Measurements from ENCODE around the gene NCOA6.
"Not testable (repeated sequence)": the region's sequence is repeated elsewhere in the genome, so short reads cannot be mapped to it uniquely, and the experiment has no call there.

The NCOA6 gene

DNA sequence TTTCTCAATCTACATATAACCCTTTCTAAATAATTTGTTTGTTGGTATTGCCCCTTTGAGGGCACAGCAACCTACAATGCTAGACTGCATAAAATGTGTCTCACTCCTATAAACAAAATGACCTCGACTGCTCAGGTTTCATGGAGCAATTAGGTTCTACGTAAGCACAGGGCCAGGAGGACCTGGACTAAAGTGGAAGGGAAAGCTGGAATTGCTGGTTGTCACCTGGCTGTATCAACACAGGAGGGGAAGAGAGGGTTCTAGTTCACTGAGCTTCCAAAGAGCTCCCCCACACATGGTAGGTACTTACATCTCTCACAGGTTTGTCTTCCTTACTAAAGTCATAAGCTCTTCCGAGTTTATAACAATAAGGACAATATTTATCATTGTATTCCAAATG, 51.0 kb downstream of the NCOA6 start:
- no peak for DNase-seq (ENCODE audit: low read depth in 2 of 2)

DNA sequence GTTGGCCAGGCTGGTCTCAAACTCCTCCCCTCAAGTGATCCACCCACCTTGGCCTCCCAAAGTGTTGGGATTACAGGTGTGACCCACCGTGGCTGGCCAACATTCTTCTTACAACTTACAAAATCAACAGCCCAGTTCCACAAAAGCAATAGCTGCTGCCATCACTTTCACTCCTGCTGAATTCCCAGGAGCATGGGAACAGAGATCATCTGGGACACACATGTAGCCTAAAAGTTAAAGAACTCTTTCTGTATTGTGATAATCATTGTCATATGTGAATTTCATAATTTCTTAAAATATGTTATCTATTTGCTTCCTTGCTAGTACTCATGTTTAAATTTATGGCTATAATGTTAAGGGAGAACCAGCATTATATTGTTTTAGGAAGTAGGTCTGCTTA, 51.7 kb downstream of the NCOA6 start:
- no peak for DNase-seq (ENCODE audit: low read depth in 2 of 2)

DNA sequence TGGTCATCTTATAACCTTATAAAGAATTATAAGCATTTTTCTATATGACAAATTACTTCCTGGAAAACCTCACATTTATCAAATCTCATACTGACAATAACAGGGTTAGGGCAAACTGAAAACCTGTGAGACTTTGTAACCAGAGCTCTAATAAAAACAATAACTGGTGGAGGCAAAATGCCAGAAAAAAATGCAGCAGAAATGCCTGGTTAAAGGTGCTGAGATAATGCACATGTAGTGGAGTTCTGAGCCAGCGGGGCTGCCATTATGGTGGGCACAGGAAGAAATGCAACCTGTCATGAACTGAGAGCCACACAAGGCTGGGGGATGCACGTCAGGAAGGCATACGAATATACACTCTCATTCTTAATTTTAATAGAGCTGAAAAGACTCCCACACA, 53.0 kb downstream of the NCOA6 start:
- no peak for DNase-seq (ENCODE audit: low read depth in 2 of 2)

DNA sequence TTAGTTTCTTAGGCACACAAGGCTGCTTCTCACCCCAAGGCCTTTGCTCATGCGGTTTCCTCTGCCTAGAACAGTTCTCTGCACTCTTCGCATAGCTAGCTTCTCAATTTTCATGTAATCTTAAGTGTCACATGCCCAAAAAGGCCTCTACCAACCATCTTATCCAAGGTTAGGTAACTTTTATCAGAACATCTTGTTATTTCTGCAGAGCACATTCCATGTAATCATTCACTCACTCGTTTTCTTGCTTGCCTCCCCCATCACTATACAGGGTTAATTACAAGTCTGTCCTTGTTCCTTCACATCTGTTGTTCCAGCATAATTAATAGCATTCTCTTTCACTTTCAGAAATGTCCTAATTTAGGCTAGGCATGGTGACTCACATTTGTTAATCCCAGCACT, 53.8 kb downstream of the NCOA6 start:
- DNase-seq (ENCODE audit: low read depth in 2 of 2) = no peak

DNA sequence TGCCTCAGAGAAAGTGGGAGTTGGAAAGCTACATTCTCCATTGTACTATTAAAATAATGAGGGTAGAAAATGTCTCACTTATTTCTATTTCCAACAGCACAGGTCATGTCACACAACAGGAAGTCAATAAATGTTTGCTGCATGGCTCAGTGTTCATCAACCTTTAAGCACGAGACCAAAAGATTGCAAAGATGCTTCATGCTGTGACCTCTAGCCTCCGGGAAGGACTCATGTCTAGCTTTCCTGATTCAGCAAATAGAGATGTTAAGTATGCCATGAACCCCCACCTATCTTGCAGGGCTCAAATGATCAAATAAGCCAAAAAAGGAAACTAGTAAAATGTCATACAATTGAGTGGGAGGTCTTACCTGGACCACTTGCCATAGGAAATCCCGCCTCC, 57.4 kb downstream of the NCOA6 start:
- no peak for DNase-seq (ENCODE audit: low read depth in 2 of 2)

DNA sequence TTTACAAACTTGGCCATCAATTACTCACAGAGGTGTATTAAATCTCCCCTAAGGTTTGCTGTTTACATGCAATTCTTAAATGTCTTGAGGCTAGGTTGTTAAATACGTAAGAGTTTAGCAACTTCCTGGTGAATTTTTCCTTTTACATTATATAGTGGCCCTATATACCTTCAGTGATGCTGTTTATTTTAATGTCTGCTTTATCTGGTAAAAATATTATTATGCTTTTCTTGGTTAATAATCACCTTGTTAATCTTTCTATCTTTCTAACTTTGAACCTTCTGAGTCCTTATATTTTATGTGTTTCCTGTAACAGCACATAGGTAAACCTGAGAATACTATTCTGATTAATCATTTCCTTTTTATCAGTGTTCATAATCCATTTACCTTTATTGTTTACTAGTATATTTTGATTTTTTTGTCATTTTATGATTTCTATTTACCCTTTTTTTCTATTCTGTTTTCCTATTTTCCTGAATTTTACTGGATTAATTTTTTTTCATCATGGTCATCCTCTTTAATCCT, 63.4 kb downstream of the NCOA6 start:
- no peak for DNase-seq (ENCODE audit: low read depth in 2 of 2)

DNA sequence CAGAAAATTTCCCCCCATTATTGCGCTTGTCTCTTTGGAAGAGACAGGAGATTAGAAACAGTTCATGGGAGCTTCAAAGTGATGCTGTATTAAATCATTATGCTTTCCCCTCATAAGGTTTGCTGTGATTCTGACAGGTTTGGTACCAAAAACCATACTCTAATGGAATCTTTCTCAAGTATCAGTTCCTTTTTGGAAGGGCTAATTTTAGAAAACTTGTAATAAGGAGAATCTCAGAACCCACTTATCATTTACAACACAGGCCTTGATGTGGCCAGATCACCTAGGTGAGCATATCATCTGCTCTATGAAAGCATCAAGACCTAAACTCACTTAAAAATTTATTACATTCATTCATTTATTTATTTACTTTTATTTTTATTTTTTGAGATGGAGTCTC, 70.1 kb downstream of the NCOA6 start:
- DNase-seq (ENCODE audit: low read depth in 2 of 2) = no peak

DNA sequence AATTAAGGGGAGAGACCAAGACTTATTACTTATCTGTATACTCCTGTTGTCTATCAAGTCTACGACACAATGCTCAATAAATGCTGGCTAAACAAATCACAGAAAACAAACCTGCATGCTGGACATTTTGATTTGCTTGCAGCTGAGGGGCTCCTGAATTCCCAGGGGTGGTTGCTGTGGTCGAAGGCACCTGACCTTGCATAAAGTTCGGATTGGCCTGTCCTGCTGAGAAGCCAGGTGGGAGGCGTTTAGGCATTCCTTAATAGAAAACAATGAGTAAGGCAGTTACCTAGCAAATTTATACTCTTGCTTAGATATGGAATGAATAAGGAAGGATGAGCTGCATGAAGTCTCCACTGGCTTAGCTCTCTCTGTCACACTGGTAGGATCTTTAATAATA, 70.8 kb downstream of the NCOA6 start:
- DNase-seq (ENCODE audit: low read depth in 2 of 2) = no peak

DNA sequence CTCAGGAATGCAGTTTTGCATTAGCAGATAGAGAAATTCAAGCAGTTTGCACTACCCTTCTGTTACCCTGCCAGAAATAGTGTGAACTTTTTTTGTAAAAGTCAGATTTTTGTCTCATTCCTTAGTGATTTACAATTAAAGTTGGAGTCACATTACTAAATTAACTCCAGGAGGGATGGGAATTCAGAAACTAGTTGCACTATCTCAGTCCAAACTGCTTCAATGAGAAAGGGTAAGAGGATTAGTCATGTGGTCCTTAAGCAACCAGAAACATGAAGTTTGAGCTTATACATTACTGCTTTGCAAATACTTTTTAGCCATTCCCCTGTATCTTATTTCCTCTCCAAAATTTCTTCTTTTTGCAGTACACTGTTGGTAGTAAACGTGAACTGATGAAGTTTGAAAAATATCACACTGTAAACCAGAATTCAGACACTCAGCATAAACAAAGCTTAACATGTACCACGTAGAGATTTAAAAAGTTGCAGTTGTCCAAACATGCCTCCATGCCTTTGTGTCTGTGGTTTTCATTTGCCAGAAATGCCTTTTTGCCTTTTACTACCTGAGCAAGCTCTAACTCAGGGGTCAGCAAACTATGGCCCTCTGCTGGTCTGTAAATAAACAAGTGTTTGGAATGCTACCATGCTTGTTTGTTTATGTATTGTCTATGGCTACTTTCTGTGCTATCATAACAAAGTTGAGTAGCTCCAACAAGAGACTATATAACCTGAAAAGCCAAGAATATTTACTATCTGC, 71.6 kb downstream of the NCOA6 start:
- DNase-seq (ENCODE audit: low read depth in 2 of 2) = no peak

DNA sequence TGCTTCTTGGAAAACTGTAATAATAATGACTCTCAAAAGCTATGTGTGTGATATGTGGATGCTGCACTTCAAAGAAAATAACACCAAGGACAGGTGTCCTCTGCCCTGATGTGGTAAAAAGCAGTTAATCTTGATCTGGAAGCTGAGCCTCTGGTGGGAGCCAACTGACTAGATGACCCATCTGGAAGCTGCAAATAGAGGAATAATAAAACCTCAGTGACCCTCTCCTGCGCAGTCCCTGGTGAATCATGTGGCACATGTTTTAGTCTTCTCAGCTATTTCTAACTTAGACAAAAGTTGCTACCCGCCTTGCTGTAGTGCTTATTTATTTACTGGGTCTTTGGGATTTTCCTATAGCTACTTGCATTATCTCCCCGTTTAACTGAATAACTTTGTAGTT, 74.0 kb downstream of the NCOA6 start:
- no peak for DNase-seq (ENCODE audit: low read depth in 2 of 2)

DNA sequence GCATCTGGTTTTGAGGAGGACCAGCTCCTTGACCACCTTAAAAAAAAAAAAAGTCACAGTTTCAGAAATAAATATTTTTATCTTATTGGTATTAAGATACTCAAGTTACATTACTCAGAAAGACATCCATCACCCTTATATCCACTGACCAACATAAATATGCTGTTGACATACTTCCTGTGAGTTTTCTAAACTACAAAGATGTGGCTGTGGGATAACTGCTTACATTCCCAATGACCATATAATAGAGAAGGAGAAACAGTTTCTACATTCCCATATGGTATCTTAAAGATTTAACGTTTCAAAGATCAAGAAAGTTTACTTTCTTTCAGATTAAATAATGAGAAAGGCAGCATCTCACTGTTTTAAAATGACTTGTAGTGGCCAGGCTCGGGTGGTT, 75.0 kb downstream of the NCOA6 start:
- DNase-seq (ENCODE audit: low read depth in 2 of 2) = no peak

DNA sequence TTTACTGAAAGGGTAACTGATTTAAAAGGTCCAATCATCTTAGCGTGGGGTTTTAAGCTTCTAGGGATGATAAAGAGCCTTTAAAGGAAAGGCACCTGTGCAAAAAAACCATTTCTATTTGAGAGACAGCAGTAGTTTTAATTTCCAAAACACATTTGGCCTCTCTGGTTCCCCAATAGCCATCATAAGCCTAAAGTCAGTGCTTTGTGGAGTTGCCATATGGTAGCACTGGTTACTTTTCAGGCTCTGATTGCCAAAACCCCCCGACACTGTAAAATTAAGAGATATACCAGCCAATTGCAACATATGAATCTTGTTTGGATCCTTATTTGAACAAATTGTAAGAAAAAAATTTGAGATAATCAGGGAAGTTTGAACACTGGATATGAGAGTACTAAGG, 76.7 kb downstream of the NCOA6 start:
- no peak for DNase-seq (ENCODE audit: low read depth in 2 of 2)

DNA sequence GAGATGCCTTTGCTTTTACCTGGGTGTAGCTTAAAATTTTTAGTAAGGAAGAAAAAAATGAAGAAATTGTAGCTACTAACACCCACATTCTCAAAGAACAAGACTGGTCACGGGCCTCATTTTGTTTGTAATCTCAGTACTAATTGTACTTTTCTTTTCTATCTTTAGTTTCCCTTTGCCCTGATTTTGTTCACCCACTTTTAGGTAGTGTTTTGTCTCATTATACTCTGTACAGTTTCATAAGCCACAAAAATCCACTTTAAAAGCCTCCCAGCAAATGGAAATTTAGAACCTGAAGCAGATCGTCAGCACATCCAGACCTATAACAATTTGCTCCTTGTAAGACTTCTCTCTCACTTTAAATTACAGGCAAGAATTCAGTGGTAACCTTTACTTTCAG, 78.0 kb downstream of the NCOA6 start:
- no peak for DNase-seq (ENCODE audit: low read depth in 2 of 2)

DNA sequence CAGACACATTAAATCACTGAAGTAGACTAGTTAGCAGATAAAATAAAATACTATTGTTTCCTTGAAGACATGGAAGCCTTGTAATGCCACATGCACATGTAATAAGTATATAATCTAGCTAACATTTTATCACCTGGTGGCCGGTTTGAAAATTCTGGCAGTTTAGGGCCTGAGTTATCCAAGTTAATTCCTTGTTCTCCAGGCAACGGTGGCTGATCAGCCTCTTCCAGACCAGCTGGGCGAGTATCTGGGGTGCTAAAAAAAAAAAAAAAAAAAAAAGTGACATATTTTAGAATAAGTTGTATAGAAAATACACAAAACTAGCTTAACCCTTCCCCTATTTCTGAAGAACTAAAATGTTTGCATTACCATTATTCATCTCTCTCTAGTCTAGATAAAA, 78.8 kb downstream of the NCOA6 start:
- no peak for DNase-seq (ENCODE audit: low read depth in 2 of 2)

DNA sequence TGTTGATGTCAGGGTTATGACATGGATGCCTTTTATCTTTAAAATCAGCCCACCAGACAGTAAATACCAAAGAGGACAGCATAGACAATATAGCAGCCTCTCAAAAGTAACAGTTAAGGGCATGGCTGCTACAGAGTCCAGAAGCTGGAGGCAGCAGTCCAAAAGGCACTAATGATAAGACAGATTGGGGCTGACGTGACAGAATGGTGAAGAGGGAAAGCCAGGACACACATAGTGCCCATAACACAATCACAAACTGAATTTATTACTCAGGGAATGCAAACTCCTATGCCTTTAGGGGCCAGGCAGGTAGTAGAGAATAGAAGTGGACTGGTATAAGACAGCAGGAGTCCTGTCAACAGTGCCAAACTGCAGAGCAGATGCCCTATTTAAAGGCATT, 80.6 kb downstream of the NCOA6 start:
- DNase-seq (ENCODE audit: low read depth in 2 of 2) = no peak

DNA sequence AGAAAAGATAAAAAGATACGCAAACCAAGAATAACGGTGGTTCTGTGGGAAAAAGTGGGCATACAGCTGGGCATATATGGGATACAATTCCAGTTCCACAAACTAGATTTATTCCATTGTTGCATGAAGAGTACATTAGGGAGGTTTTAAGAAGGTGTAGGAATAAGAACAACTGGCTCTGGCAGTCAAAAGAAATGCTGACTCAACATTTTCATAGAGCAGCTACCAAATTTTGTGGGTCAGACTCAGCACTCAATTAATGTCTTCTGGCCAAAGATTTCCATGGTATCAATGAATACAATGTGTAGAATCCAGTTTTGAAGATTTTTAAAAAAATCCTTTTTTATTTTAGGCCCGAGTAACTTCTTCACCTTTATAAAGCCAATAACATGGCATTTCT, 81.1 kb downstream of the NCOA6 start:
- DNase-seq (ENCODE audit: low read depth in 2 of 2) = no peak

DNA sequence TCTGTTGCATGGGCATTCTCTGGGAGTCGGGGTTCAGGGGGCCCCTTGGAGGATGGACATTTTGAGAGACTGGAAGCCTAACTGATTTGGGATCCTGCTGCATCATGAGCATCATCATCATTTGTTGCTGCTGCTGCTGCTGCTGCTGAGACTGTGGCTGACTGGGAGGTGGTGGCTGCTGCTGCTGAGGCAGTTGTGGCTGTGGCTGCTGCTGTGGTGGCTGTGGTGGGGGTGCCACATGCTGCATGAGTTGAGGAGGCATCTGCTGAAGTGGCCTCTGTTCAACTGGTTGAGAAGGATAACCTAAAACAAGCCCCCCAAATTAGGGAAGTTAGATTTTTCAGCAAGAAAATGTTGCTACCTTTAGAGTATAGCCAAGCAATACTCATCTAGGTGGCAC, 82.4 kb downstream of the NCOA6 start:
- no peak for DNase-seq (ENCODE audit: low read depth in 2 of 2)

DNA sequence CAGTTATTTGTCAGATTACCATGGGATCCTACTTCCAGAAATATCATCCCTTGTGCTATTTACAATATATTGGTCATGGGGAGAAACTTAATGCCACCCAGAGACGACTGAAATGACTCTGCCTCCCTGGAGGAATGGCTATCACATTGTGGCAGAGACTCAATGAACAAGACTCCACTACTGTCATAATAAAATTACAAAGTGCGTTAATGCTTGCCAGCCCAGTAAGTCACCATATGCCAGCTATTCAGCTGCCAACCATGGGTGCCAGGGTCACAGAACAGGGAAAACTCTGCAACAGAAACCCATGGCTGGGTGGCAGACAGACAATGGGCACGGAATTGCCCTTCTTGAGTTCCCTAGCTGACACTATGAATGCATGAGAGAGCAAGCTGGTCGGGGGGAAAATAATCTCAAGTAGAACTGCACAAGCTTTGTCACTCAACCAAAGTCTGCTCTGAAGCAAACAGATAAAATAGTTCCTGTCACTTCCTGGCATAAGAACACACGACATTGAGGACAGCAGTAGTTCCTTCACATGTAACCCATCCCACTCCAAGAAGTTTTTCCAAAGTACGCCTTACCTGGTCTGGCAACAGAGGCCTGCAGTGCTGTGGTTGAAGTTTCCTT, 89.2 kb downstream of the NCOA6 start:
- no peak for DNase-seq (ENCODE audit: low read depth in 2 of 2)

DNA sequence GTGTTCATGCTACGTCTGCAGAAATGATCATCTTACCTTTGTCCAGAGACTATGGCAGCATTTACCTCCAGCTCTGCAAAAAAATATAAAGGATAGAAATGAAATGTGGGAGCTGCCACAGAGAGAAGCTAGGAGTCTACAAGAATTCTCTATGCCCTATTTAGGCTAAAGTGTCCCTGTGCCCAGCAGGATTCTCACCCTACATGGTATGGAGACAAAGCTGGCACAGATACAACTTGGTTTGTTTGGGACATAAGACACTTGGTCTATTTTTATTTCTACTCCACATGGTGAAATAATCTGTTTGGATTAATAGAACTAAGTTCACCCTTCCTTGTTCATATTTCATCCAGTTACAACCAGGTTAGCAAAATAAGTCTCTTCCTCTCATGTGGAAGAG, 92.9 kb downstream of the NCOA6 start:
- DNase-seq (ENCODE audit: low read depth in 2 of 2) = no peak

DNA sequence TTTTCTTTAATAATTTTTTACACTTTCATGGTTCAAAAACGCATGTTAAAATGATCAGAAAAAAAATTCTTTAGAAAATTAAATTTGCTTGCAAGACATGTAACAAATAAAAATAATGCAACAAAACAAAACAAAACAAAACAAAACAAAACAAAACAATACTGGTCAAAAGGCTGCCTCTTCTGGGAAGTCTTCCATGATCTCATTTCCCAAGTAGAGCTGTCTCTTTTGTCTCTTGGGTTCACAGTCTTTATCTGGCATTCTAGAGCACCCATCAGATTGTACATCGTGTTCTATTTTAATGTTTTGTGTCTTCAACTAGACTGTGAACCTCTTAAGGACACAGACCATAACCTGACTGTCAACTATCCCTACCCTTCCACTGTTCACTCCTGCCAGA, 96.0 kb downstream of the NCOA6 start:
- DNase-seq (ENCODE audit: low read depth in 2 of 2) = no peak

DNA sequence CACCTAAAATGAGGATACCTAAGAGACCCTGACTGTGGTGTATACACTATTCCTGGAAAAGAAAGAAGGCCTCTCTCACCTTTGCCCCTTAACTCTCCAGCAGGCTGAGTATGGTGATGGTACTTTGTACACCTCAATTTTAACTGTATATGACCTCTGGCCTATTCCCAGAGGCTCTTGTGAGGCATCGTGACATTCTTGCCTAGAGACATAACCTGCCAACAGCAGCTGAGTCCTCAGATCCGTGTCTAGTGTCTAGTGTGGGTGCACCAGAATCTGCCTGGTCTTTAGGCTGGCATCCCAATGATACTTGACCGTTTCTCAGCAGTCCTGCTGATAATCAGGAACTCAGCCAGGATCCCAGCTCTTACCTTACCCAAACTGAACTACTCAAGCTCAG, 101.3 kb downstream of the NCOA6 start:
- no peak for DNase-seq (ENCODE audit: low read depth in 2 of 2)

DNA sequence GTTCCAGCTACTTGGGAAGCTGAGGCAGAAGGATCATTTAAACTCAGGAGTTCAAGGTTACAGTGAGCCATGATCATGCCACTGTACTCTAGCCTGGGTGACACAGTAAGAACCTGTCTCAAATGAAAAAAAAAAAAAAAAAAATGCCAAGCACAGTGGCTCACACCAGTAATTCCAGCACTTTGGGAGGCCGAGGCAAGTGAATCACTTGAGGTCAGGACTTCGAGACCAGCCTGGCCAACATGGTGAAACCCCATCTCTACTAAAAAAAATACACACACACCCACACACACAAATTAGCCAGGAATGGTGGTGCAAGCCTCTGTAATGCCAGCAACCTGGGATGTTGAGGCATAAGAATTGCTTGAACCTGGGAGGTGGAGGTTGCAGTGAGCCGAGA, 102.9 kb downstream of the NCOA6 start:
- not testable (repeated sequence) for DNase-seq (ENCODE audit: low read depth in 2 of 2)

DNA sequence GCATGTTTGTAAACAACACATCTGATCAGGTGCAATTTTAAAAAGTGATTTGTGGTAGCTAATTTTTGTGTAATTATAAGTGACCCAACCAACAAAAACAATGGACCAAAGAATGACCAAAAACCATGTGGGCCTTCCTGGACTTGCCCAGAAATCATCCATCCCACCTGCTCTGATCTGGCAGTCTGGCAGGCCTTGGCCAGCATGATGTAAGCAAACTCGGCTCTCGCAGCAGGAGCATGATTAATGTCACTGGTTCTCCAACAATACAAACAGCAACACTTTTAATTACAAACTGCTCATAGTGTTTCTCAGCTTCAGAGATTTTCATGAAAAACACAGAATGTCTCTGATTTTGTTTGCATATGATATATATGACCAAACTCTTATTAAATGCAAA, 105.2 kb downstream of the NCOA6 start:
- no peak for DNase-seq (ENCODE audit: low read depth in 2 of 2)

Measured in activated CD4-positive, alpha-beta T cell treated with anti-CD3 and anti-CD28 coated beads for 24 hours (primary cell).